Frontal cortex (tissue), 4 donors: ENCODE results near the gene BPGM. TPM values are rescaled to one million over a fixed set of nuclear protein-coding genes. Genes with fewer than 3 reads are reported as not detected.
A peak's percentile ranks its signal among the peaks of the same experiment; 100 is the strongest.

ENCODE experiments used
- DNase-seq, 2 donors: peaks; one replicate each; pipeline ENCODE4 v3.0.0; 2012; ENCODE audit warnings: low spot score in 2 of 2
- FAIRE-seq: peaks from 2 replicates; lab custom pipeline; 2012; peaks lifted over from hg19 to GRCh38; lab: Jason Lieb, UNC
- total RNA-seq: library from RNA; depleted of rRNA; stranded (reverse); fragments of >200 nt; gene quantifications from one replicate; pipeline ENCODE4 v1.2.3, GENCODE V29; 2014
- donor health status: control.
- donor health status: control.
- donor health status: control.

The BPGM gene
- 46.9 TPM for total RNA-seq

- peak; percentile 73 to 89 for DNase-seq
- peak; percentile 98 for FAIRE-seq
These were observed at the start of gene BPGM for GRCh38 chr7:134646425-134647305. Gene BPGM, plus strand, starts transcription at chr7:134646853. Its CDS starts 14,655 bp downstream, at chr7:134661508.

- FAIRE-seq (no peak), DNase-seq (no peak)
These were observed 47.3 kb upstream of the BPGM start for GRCh38 chr7:134599371-134599770.

GRCh38 chr7:134601459-134601858 is 45.2 kb upstream of the BPGM start:
- FAIRE-seq (no peak), DNase-seq (no peak)

GRCh38 chr7:134602881-134603451 is 43.7 kb upstream of the BPGM start:
- DNase-seq (no peak), FAIRE-seq (no peak)

GRCh38 chr7:134605978-134606923 is 40.4 kb upstream of the BPGM start:
- peak in 1 of 2 donors; percentile 36 for DNase-seq
- FAIRE-seq, result no peak

- DNase-seq (no peak), FAIRE-seq (no peak)
These were observed 35.0 kb upstream of the BPGM start for GRCh38 chr7:134611611-134612151.

- DNase-seq, result no peak
- no peak for FAIRE-seq
These were observed 34.5 kb upstream of the BPGM start for GRCh38 chr7:134612197-134612596.

- FAIRE-seq, result no peak
- DNase-seq, result no peak
These were observed 32.9 kb upstream of the BPGM start for GRCh38 chr7:134613623-134614347.

- DNase-seq (no peak), FAIRE-seq (no peak)
These were observed 30.0 kb upstream of the BPGM start for GRCh38 chr7:134616611-134617010.

GRCh38 chr7:134618756-134619530 is 27.7 kb upstream of the BPGM start:
- DNase-seq (no peak), FAIRE-seq (no peak)

GRCh38 chr7:134619627-134620331 is 26.9 kb upstream of the BPGM start:
- DNase-seq, result no peak
- no peak for FAIRE-seq

- DNase-seq, result no peak
- no peak for FAIRE-seq
These were observed 24.2 kb upstream of the BPGM start for GRCh38 chr7:134622303-134622995.

GRCh38 chr7:134623193-134623592 is 23.5 kb upstream of the BPGM start:
- DNase-seq (no peak), FAIRE-seq (no peak)

GRCh38 chr7:134625550-134625949 is 21.1 kb upstream of the BPGM start:
- FAIRE-seq (no peak), DNase-seq (no peak)

- FAIRE-seq (no peak), DNase-seq (no peak)
These were observed 19.4 kb upstream of the BPGM start for GRCh38 chr7:134627109-134627774.

GRCh38 chr7:134627775-134628153 is 18.9 kb upstream of the BPGM start:
- FAIRE-seq, result no peak

GRCh38 chr7:134629445-134629844 is 17.2 kb upstream of the BPGM start:
- FAIRE-seq (no peak), DNase-seq (no peak)

More at GRCh38 chr7:134627775-134628153, 18.9 kb upstream of the BPGM start:
- DNase-seq, result no peak
